Renal cortical epithelial cell (primary cell): ENCODE data around the gene NYAP1. TPM values are rescaled to one million over a fixed set of nuclear protein-coding genes. Genes with fewer than 3 reads are reported as not detected.
"Not testable (repeated sequence)": the region's sequence is repeated elsewhere in the genome, so short reads cannot be mapped to it uniquely, and the experiment has no call there.

Source experiments
- DNase-seq: peaks from one replicate; pipeline ENCODE4 v3.0.0-alpha.2; 2011; ENCODE audit warnings: low read depth
- total RNA-seq: library from RNA; depleted of rRNA; stranded (reverse); fragments of >200 nt; gene quantifications from 2 replicates; pipeline ENCODE4 v1.2.3, GENCODE V29; 2014

Gene NYAP1
- total RNA-seq, 1 donor from 2014 or later = 0.20 TPM

- DNase-seq = no peak
Measured at GRCh38 chr7:100483090-100483721, 521 bp upstream of the NYAP1 start.

- DNase-seq = no peak
Measured at GRCh38 chr7:100484673-100485045, 932 bp downstream of the NYAP1 start.

DNA sequence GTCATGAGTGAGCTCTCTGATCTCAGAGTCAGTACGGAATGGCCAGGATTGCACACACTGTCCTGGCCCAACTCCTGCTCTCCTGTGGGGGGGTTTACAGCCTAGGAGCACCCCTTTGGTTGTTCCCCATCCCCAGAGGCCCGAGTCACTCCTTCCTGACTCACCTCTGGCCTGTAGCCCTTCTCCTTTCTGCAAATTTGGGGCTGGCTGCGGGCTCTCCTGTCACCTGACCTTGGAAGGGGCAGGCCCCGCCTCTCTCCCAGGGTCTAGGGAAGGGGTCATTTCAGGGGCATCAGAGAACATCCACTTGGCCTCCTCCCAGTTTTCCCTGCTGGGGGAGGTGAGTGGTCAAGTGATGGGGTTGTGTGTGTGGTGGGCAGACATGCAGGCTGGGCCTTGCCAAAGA is 1.7 kb downstream of the NYAP1 start:
- DNase-seq = no peak

- no peak for DNase-seq
Measured at GRCh38 chr7:100486111-100486636, 2.4 kb downstream of the NYAP1 start.

- no peak for DNase-seq
Measured at GRCh38 chr7:100486753-100487446, 3.2 kb downstream of the NYAP1 start.

GRCh38 chr7:100488333-100489095 is 4.8 kb downstream of the NYAP1 start:
- DNase-seq = no peak

- DNase-seq = no peak
Measured at GRCh38 chr7:100489121-100489520, 5.4 kb downstream of the NYAP1 start.

- DNase-seq = peak; percentile 47
Measured at GRCh38 chr7:100489824-100490223, 6.1 kb downstream of the NYAP1 start.

GRCh38 chr7:100490483-100491191 is 6.9 kb downstream of the NYAP1 start:
- DNase-seq = no peak

DNA sequence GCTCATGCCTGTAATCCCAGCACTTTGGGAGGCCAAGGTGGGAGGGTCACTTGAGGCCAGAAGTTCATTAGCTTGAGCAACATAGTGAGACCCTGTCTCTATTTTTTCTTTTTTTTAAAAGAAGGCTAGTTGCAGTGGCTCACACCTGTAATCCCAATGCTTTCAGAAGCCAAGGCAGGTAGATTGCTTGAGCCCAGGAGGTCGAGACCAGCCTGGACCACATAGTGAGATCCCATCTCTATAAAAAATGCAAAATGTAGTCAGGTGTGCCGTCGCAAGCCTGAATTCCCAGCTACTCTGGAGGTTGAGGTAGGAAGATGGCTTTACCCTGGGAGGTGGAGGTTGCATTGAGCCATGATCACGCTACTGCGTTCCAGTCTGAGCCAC is 7.5 kb downstream of the NYAP1 start:
- no peak for DNase-seq

- no peak for DNase-seq
Measured at GRCh38 chr7:100492738-100493475, 9.2 kb downstream of the NYAP1 start.

DNA sequence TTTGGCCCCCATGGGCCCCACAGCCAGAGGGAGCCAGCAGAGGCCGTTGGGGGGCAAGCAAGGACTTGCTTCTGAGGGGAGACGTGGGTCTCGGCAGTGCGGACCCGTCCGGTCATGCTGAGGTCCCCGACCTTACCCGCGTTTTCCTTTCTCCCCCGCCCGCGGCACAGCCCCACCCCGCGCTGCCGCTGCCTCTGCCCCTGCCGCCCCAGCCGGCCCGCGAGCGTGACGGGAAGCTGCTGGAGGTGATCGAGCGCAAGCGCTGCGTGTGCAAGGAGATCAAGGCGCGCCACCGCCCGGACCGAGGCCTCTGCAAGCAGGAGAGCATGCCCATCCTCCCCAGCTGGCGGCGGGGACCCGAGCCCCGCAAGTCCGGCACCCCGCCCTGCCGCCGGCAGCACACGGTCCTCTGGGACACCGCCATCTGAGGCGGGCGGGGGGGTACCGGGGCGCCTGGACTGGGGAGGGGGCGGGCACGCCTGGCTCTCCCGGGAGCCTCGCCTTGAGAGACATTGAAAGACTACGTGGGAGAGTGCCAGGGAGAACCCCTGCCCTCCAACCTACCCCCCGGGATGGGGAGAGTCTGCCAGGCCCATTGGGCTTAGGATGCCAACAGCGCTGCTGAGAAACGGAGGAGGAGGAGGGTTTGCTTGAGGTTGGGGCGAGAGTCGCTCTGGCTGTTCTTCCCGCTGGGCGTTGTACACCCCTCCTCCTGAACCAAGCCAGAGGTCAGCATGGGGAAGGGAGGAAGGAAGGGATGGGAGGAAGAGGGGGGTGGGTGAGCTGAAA is 9.9 kb downstream of the NYAP1 start:
- no peak for DNase-seq

DNA sequence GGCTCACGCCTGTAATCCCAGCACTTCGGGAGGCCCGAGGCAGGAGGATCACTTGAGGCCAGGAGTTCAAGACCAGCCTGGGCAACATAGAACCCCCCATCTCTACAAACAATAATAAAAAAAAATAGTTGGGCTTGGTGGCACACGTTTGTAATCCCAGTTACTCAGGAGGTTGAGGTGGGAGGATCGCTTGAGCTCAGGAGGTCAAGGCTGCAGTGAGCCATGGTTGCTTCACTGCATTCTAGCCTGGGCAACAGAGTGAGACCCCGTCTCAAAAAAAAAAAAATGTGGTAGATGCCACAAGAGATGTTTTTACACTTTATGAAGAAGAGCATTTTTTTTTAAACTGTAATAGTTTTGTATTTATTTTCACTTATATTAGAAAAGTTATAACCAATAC is 12.8 kb downstream of the NYAP1 start:
- no peak for DNase-seq

GRCh38 chr7:100500743-100501142 is 17.0 kb downstream of the NYAP1 start:
- not testable (repeated sequence) for DNase-seq

DNA sequence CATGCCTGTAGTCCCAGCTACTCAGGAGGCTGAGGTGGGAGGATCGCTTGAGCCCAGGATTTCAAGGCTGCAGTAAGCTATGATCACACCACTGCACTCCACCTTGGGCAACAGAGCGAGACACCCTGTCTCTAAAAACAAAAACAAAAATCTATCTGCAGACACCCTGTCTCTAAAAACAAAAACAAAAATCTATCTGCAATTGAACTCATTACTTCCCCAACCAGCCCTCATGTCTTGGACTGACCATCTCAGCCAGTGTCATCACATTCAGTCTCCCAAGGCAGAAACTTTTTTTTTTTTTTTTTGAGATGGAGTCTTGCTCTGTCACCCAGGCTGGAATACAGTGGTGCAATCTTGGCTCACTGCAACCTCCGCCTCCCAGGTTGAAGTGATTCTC is 20.3 kb downstream of the NYAP1 start:
- not testable (repeated sequence) for DNase-seq

DNA sequence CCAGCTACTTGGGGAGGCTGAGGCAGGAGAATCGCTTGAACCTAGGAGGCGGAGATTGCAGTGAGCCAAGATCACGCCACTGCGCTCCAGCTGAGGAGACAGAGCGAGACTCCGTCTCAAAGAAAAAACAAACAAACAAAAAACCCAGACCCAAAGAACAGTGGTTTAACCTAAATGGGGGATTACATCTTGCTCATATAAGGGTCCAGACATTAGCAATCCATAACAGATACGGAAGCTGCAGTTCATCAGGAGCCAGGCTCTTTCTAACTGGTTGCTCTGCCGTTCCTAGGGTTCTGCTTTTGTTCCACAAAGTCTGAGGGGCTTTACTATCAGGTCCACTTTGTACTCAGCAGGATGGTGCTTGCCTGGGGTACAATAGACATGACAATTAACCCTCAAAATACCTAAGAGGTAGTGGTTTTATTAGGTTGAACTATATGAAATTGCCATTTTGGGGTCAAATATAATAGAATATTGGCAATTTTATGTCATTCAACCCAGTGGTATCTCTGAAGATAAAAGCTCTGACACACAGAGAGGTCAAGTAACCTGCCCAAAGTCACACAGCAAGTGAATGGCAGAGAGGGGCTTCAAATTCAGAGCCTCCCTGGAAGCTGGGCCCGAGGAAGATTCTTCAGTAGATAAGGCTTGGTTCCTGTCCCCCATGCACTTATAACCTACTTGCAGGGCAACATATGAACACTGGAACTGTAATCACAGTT is 21.3 kb downstream of the NYAP1 start:
- DNase-seq = no peak

DNA sequence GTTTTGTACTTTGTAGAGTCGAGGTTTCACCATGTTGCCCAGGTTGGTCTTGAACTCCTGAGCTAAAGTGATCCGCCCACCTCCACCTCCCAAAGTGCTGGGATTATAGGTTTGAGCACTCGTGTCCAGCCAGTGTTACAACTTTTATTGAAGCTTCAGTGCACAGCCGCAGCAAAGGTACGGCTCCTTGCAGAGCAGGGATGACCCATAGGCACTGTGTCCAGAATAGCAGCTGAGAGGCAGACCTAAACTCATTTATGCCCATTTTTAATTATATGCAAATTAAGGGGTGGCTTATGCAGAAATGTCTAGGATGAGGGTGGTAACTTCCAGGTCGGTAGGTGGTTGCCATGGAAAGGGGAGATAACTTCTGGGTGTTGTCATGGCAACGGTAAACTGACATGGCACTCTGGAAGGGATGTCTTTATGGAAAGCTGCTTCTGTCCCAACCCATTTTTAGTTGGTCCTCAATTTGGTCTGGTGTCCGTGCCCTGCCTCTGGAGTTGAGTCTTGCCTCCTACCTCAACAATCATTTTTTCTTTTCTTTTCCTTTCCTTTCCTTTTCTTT is 22.7 kb downstream of the NYAP1 start:
- no peak for DNase-seq

GRCh38 chr7:100509231-100509630 is 25.5 kb downstream of the NYAP1 start:
- DNase-seq = no peak

DNA sequence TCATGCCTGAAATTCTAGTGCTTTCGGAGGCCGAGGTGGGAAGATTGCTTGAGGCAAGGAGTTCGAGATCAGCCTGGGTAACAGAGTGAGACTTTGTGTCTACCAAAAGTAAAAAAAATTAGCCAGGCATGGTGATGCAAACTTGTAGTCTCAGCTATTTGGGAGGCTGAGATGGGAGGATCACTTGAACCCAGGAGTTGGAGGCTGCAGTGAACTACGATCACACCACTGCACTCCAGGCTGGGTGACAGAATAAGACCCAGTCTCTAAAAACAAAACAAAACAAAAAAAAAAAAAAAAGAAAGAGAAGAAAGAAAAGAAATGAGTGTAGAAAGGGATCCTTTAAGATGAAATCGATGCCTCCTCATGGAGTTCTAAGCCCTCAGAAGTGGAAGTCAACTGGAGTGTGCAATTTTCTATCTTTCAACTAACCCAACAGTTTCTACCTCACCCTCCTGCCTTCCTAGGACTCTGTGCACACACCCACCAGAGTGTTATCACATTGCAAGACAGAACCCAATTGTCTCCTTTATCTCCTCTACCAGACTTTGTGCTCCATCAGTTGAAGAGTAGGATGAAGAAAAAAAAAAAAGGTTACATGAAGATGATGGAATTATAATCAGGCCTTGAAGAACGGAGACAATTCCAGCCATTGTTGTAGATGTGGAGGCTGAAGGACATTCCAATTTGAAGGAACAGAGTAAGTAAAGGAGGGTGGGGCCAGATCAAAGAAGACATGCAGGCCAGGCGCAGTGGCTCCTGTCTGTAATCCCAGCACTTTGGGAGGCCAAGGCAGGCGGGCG is 26.9 kb downstream of the NYAP1 start:
- DNase-seq = no peak
